ENCODE measurements around the gene PCGF6.

Gene PCGF6

GRCh38 chr10:103281753-103282152 lies 69.2 kb downstream of the PCGF6 start:
- Histone ChIP-seq H3K36me3 (ENCODE audit: low read length) (no peaks in the 10 kb centered on the region), H3K9me2 (replicated peaks; ENCODE audit: insufficient read depth, low read length) (no peaks in the 10 kb centered on the region), H3K4me2 (ENCODE audit: low read depth, low read length, poor library complexity, severe bottlenecking) (no peak overlapping the region), H2AFZ (ENCODE audit: low read depth, low read length, severe bottlenecking) (no peak overlapping the region), H3F3A (ENCODE audit: insufficient read depth) (no peaks in the 10 kb centered on the region), H3K4me3 (ENCODE audit: insufficient read depth, low read length, poor library complexity, severe bottlenecking) (no peak overlapping the region), H4K20me1 (ENCODE audit: low read depth, low read length) (no peaks in the 10 kb centered on the region), H3K79me2 (ENCODE audit: insufficient read depth, low read length) (no peaks in the 10 kb centered on the region), H3K9ac (ENCODE audit: low read length) (no peak overlapping the region), H3K9me3 (ENCODE audit: insufficient read depth, low read length) (no peaks in the 10 kb centered on the region), H3K27me3 (ENCODE audit: low read length) (no peaks in the 10 kb centered on the region), H3K27ac (ENCODE audit: low read depth, low read length) (no peak overlapping the region)
- TF ChIP-seq EZH2phosphoT487 (conservative IDR thresholded peaks at IDR 0.05; ENCODE audit: low read length): no peak
- TF ChIP-seq CTCF (IDR thresholded peaks at IDR 0.05; ENCODE audit: insufficient read depth, low read length, poor library complexity, severe bottlenecking): no peak

- H3K79me2 ChIP-seq (ENCODE audit: insufficient read depth, low read length): no peaks in the 10 kb centered on the region
- H3F3A ChIP-seq (ENCODE audit: insufficient read depth): no peaks in the 10 kb centered on the region
- no peak for TF ChIP-seq EZH2phosphoT487 (conservative IDR thresholded peaks at IDR 0.05; ENCODE audit: low read length)
- no peak for TF ChIP-seq CTCF (IDR thresholded peaks at IDR 0.05; ENCODE audit: insufficient read depth, low read length, poor library complexity, severe bottlenecking)
- H2AFZ ChIP-seq (ENCODE audit: low read depth, low read length, severe bottlenecking): no peak overlapping the region
- H3K27me3 ChIP-seq (ENCODE audit: low read length): no peaks in the 10 kb centered on the region
- no peak overlapping the region for H3K4me3 ChIP-seq (ENCODE audit: insufficient read depth, low read length, poor library complexity, severe bottlenecking)
- H3K9me2 ChIP-seq (replicated peaks; ENCODE audit: insufficient read depth, low read length): no peaks in the 10 kb centered on the region
- H3K4me2 ChIP-seq (ENCODE audit: low read depth, low read length, poor library complexity, severe bottlenecking): no peak overlapping the region
- no peaks in the 10 kb centered on the region for H4K20me1 ChIP-seq (ENCODE audit: low read depth, low read length)
- H3K27ac ChIP-seq (ENCODE audit: low read depth, low read length): no peak overlapping the region
- H3K9ac ChIP-seq (ENCODE audit: low read length): no peak overlapping the region
- H3K9me3 ChIP-seq (ENCODE audit: insufficient read depth, low read length): no peaks in the 10 kb centered on the region
- H3K36me3 ChIP-seq (ENCODE audit: low read length): no peaks in the 10 kb centered on the region
These were observed 70.4 kb downstream of the PCGF6 start for GRCh38 chr10:103280506-103280905.

- Histone ChIP-seq H3K9me3 (ENCODE audit: insufficient read depth, low read length) (no peaks in the 10 kb centered on the region), H3K27me3 (ENCODE audit: low read length) (no peaks in the 10 kb centered on the region)
These were observed 70.9 kb downstream of the PCGF6 start for GRCh38 chr10:103280031-103280430.

More at GRCh38 chr10:103280031-103280430, 70.9 kb downstream of the PCGF6 start:
- no peak overlapping the region for H3K4me2 ChIP-seq (ENCODE audit: low read depth, low read length, poor library complexity, severe bottlenecking)
- no peak overlapping the region for H3K4me3 ChIP-seq (ENCODE audit: insufficient read depth, low read length, poor library complexity, severe bottlenecking)
- no peaks in the 10 kb centered on the region for H3F3A ChIP-seq (ENCODE audit: insufficient read depth)
- no peaks in the 10 kb centered on the region for H3K79me2 ChIP-seq (ENCODE audit: insufficient read depth, low read length)
- no peak overlapping the region for H3K9ac ChIP-seq (ENCODE audit: low read length)
- H4K20me1 ChIP-seq (ENCODE audit: low read depth, low read length): no peaks in the 10 kb centered on the region
- H3K27ac ChIP-seq (ENCODE audit: low read depth, low read length): no peak overlapping the region
- H3K9me2 ChIP-seq (replicated peaks; ENCODE audit: insufficient read depth, low read length): no peaks in the 10 kb centered on the region
- no peak for TF ChIP-seq CTCF (IDR thresholded peaks at IDR 0.05; ENCODE audit: insufficient read depth, low read length, poor library complexity, severe bottlenecking)
- no peak for TF ChIP-seq EZH2phosphoT487 (conservative IDR thresholded peaks at IDR 0.05; ENCODE audit: low read length)
- no peaks in the 10 kb centered on the region for H3K36me3 ChIP-seq (ENCODE audit: low read length)
- no peak overlapping the region for H2AFZ ChIP-seq (ENCODE audit: low read depth, low read length, severe bottlenecking)

All from SU-DHL-6 (cell line).